NCI-H128 (cell line): ENCODE results near the gene MPG.

ENCODE experiments used
- DNase-seq: peaks from one replicate; lab custom pipeline; 2025; ENCODE audit not compliant: unreplicated experiment; lab: John Stamatoyannopoulos, UW

MPG gene

GRCh38 chr16:83781-84615 is 6.0 kb downstream of the MPG start:
- DNase-seq, result no peak

- no peak for DNase-seq
Observed at GRCh38 chr16:84718-85406, 6.8 kb downstream of the MPG start.

GRCh38 chr16:85407-85782 is 7.4 kb downstream of the MPG start:
- DNase-seq, result no peak

GRCh38 chr16:85865-86264 is 7.8 kb downstream of the MPG start:
- DNase-seq, result no peak

GRCh38 chr16:86483-86952 is 8.5 kb downstream of the MPG start:
- DNase-seq, result no peak

GRCh38 chr16:88613-89012 is 10.6 kb downstream of the MPG start:
- DNase-seq, result no peak

GRCh38 chr16:89391-90302 is 11.6 kb downstream of the MPG start:
- no peak for DNase-seq

GRCh38 chr16:91484-91883 is 13.5 kb downstream of the MPG start:
- peak; percentile 61 for DNase-seq

- DNase-seq, result no peak
Observed at GRCh38 chr16:92431-93339, 14.7 kb downstream of the MPG start.

GRCh38 chr16:94918-95265 is 16.9 kb downstream of the MPG start:
- DNase-seq, result no peak

- DNase-seq, result peak; percentile 37
Observed at GRCh38 chr16:96935-97381, 18.9 kb downstream of the MPG start.

GRCh38 chr16:97822-98221 is 19.8 kb downstream of the MPG start:
- DNase-seq, result no peak

- no peak for DNase-seq
Observed at GRCh38 chr16:100989-101388, 23.0 kb downstream of the MPG start.

GRCh38 chr16:101586-101985 is 23.6 kb downstream of the MPG start:
- no peak for DNase-seq

- DNase-seq, result no peak
Observed at GRCh38 chr16:102060-102855, 24.2 kb downstream of the MPG start.

- no peak for DNase-seq
Observed at GRCh38 chr16:104355-104754, 26.3 kb downstream of the MPG start.

GRCh38 chr16:104928-105327 is 26.9 kb downstream of the MPG start:
- DNase-seq, result no peak

GRCh38 chr16:105521-105920 is 27.5 kb downstream of the MPG start:
- DNase-seq, result no peak

- DNase-seq, result no peak
Observed at GRCh38 chr16:106623-107324, 28.7 kb downstream of the MPG start.
